ENCODE data around the gene POLRMT. TPM values are rescaled to one million over a fixed set of nuclear protein-coding genes. Genes with fewer than 3 reads are reported as not detected.

The POLRMT gene
- total RNA-seq, 1 donor: 22.0 TPM

DNA sequence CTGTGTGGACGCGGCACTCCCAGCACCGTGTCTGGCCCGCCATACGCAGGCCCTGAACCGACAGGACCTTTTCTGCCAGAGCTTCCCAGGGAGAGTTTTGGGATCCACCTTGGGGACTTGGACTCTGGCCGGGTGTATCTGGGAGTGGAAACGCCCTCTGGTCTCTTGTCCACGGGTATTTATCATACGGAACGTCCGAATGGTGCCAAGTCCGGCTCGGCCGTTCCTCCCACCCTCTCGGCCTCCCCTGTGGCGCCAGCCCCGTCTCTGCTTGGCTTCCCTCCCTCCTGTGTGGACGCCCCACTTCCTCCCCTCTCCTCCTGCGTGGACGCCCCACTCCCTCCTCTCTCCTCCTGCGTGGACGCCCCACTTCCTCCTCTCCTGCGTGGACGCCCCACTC is 31.5 kb downstream of the POLRMT start:
- no peak for DNase-seq (ENCODE audit: low read depth)
- no peak overlapping the region for H3K4me3 ChIP-seq (ENCODE audit: low read depth, low read length)
- TF ChIP-seq, protein P1, sequence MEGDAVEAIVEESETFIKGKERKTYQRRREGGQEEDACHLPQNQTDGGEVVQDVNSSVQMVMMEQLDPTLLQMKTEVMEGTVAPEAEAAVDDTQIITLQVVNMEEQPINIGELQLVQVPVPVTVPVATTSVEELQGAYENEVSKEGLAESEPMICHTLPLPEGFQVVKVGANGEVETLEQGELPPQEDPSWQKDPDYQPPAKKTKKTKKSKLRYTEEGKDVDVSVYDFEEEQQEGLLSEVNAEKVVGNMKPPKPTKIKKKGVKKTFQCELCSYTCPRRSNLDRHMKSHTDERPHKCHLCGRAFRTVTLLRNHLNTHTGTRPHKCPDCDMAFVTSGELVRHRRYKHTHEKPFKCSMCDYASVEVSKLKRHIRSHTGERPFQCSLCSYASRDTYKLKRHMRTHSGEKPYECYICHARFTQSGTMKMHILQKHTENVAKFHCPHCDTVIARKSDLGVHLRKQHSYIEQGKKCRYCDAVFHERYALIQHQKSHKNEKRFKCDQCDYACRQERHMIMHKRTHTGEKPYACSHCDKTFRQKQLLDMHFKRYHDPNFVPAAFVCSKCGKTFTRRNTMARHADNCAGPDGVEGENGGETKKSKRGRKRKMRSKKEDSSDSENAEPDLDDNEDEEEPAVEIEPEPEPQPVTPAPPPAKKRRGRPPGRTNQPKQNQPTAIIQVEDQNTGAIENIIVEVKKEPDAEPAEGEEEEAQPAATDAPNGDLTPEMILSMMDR (IDR thresholded peaks at IDR 0.05; ENCODE audit: insufficient read depth, low read length): no peak

DNA sequence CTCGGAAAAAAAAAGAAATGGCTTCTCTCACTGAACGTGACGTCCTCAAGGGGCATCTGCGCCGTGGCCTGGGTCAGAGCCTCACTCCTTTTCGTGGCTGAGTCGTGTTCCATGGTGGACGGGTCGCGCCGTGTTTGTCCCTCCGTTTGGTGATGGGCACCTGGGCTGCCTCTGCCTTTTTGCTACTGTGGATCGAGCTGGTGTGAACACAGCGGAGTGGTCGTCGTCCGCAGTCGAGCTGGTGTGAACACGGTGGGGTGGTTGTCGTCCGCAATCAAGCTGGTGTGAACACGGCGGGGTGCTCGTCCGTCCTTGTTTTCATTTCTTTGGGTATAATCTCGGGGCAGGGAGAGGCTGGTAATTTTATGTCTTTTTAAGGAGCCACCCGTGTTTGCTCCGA is 32.0 kb downstream of the POLRMT start:
- no peak overlapping the region for H3K4me3 ChIP-seq (ENCODE audit: low read depth, low read length)
- DNase-seq (ENCODE audit: low read depth): no peak
- TF ChIP-seq, protein P1 (IDR thresholded peaks at IDR 0.05; ENCODE audit: insufficient read depth, low read length): no peak

DNA sequence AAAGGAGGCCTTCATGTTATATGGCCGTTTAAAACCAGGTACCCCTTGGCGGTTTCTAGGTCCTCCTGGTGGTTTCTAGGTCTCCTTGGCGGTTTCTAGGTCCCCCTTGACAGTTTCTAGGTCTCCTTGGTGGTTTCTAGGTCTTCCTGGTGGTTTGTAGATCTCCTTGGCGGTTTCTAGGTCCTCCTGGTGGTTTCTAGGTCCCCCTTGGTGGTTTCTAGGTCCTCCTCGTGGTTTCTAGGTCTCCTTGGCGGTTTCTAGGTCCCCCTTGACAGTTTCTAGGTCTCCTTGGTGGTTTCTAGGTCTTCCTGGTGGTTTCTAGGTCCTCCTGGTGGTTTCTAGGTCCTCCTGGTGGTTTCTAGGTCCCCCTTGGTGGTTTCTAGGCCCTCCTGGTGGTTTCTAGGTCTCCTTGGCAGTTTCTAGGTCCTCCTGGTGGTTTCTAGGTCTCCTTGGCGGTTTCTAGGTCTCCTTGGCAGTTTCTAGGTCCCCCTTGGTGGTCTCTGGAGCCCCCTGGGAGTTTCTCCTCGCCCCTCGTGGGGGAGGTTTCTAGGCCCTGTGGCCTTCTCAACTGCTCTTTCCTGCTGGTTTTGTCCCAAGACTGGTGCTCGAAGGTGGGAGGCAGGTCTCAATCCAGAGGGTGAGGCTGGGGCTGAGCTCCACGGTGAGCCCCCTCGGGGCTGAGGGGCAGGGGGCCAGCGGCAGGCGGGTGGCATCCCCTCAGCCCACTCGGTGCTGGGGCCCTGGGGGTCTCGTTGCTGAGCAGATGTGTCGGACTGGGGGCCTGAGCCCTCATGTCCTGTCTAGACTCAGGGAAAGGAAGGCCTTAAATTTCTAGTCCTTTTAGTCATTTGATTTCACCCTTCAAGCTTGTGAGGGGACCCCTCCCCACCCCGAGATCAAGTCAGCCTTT is 35.7 kb downstream of the POLRMT start:
- H3K4me3 ChIP-seq (ENCODE audit: low read depth, low read length): no peak overlapping the region
- no peak for DNase-seq (ENCODE audit: low read depth)
- TF ChIP-seq, protein P1 (IDR thresholded peaks at IDR 0.05; ENCODE audit: insufficient read depth, low read length): no peak

DNA sequence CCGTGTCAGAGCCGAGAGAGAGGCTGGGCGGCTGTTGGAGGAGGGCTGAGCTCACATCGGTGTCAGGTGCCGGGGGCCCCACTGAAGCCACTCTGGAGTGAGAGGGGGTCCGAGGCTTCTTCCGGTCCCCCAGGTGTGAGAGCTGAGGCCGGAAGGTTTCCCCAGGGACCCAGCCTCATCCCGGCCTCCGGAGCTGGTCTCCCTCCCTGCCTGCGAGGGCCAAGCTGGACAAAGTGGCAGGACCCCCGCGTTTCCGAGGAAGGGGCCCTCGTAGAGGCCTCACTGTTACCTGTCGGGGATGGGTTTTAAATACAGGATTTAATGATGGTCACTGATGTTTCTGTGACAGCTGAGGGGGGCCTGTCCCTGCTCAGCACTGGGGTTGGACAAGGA is 37.1 kb downstream of the POLRMT start:
- H3K4me3 ChIP-seq (ENCODE audit: low read depth, low read length): no peak overlapping the region
- TF ChIP-seq, protein P1 (IDR thresholded peaks at IDR 0.05; ENCODE audit: insufficient read depth, low read length): no peak
- no peak for DNase-seq (ENCODE audit: low read depth)

DNA sequence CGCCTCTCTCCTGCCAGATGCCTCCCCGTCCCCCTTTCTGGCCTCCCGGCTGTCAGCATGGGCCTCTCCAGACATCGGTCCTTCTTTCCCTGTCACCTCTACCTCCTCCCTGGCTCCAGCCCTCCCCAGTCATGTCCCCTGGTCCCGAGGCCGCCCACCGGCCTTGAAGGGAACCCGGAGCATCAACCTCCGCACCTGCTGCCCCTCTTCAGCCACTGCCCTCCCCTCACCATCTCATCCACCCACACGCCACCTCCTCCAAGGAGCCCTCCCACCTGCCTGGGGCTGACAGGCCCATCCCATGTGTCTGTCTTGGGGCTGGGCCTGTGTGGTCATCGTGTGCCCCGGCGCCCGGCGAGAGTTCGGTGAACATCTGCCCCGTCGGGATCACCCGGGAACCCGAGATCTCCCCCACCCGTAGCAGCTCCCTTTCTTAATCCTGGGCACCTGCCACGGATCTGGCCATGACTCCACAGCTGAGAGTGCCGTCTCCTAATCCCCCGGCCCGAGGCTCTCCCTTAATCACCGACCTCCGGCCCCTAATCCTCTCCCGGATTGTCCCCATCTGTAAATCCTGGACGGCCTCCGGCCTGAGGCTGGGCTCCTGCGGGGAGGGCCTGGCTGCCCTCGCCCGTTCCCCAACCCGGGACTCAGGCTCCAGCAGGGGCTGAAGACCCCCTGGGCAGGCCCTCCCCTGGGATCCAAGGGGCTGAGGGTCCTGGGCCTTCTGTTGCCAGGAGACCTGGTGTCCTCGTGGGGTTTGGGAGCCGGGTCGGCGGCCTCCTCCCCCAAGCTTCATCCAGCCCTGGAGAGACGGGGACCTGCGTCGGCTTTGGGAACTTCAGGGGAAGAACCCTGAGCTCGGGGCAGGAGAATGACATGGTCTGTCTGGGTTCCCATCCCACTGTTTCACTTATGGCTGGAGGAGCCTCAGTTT is 37.7 kb downstream of the POLRMT start:
- no peak for DNase-seq (ENCODE audit: low read depth)
- H3K4me3 ChIP-seq (ENCODE audit: low read depth, low read length): no peak overlapping the region

DNA sequence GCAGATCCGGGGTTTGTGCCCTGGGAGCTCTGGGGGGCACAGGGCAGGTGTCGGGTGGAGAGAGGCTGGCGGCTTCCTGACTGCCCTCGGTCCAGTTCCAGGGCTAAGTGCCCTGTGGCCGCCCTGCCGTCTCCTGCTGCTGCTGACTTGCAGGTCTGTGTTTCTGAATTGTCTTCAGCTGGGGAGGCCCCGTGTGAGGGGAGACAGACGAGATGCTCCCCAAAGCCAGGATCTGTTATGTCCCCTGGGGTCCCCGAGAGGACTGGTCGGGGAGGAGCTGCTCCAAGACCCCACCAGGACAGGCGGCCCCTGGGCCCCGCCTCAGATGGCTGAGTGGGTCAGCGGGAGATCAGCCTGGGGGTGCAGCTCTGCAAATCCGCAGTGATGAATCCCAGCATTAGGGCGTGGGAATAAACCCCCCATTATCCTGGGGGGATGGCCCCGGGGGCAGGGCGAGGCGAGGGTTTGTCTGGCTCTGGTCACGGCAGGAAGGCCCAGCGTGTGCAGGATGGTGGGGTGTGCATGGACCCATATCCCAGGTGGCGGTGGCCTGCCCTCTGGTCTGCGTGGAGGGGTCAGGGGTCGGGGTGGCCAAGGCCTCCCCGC is 39.0 kb downstream of the POLRMT start:
- TF ChIP-seq, protein P1 (IDR thresholded peaks at IDR 0.05; ENCODE audit: insufficient read depth, low read length): no peak
- DNase-seq (ENCODE audit: low read depth): no peak

More for the DNA sequence above, 37.7 kb downstream of the POLRMT start:
- TF ChIP-seq, protein P1 (IDR thresholded peaks at IDR 0.05; ENCODE audit: insufficient read depth, low read length): no peak

More for the DNA sequence above, 39.0 kb downstream of the POLRMT start:
- H3K4me3 ChIP-seq (ENCODE audit: low read depth, low read length): no peak overlapping the region

Data from fibroblast of the aortic adventitia (primary cell).